ENCODE measurements around the gene TDRD9.

GRCh38 chr14:104016873-104017650 is 88.8 kb downstream of the TDRD9 start:
- TF ChIP-seq EZH2 (IDR thresholded peaks at IDR 0.05; ENCODE audit: insufficient read depth, poor library complexity, severe bottlenecking) (no peak), EZH2phosphoT487 (IDR thresholded peaks at IDR 0.05; ENCODE audit: insufficient read depth, low read depth) (no peak)
